ENCODE measurements around the gene NKG7. TPM values are rescaled to one million over a fixed set of nuclear protein-coding genes. Genes with fewer than 3 reads are reported as not detected.

NKG7 gene
- total RNA-seq, 3 donors from 2014 or later (not counting 1 experiment from before 2014, with no cell fraction given) = 2,907 to 3,894 (median 3,151) TPM

- H3K36me3 ChIP-seq (ENCODE audit: control insufficient read depth, insufficient read depth, low read length) = no peaks in the 10 kb centered on the region
- peaks cover 25 to 26% of the 10 kb centered on the region in 2 donors for H3K27me3 Mint-ChIP-seq (ENCODE audit: low read depth in 2 of 2)
- no peak overlapping the region for H3K27ac ChIP-seq (ENCODE audit: low read length)
- no peak for TF ChIP-seq CTCF (IDR thresholded peaks at IDR 0.05)
- peaks cover 15% of the 10 kb centered on the region for H3K27me3 ChIP-seq (ENCODE audit: control insufficient read depth, insufficient read depth, low read length)
- WGBS (ENCODE audit: insufficient coverage) = 89% methylated on average over 6 of the region's 6 CpGs
- no peak overlapping the region for H3K4me3 Mint-ChIP-seq
- DNase-seq = no peak
- no peak for ATAC-seq
- H3K9me3 Mint-ChIP-seq = no peaks in the 10 kb centered on the region
- peaks cover 19% of the 10 kb centered on the region for H3K4me1 ChIP-seq (ENCODE audit: control insufficient read depth, insufficient read depth, low read length)
- no peaks in the 10 kb centered on the region for H3K36me3 Mint-ChIP-seq
- intact Hi-C loops (cut with micrococcal nuclease) = no loop called here
- H3K4me1 Mint-ChIP-seq = peaks cover 9 to 17% of the 10 kb centered on the region in 2 donors
- no peaks in the 10 kb centered on the region for H3K9me3 ChIP-seq (ENCODE audit: control insufficient read depth, insufficient read depth, low read length)
- no peak overlapping the region for H3K4me3 ChIP-seq (ENCODE audit: low read length)
- no peak overlapping the region for H3K27ac Mint-ChIP-seq
These were observed 40.7 kb downstream of the NKG7 start for GRCh38 chr19:51331716-51332115.

GRCh38 chr19:51331193-51331592 is 41.3 kb downstream of the NKG7 start:
- no peak overlapping the region for H3K4me3 Mint-ChIP-seq
- ATAC-seq (no peak), DNase-seq (no peak)
- H3K9me3 Mint-ChIP-seq = no peaks in the 10 kb centered on the region
- H3K4me1 ChIP-seq (ENCODE audit: control insufficient read depth, insufficient read depth, low read length) = peaks cover 20% of the 10 kb centered on the region
- H3K36me3 ChIP-seq (ENCODE audit: control insufficient read depth, insufficient read depth, low read length) = no peaks in the 10 kb centered on the region
- no peaks in the 10 kb centered on the region for H3K9me3 ChIP-seq (ENCODE audit: control insufficient read depth, insufficient read depth, low read length)
- H3K36me3 Mint-ChIP-seq = no peaks in the 10 kb centered on the region
- H3K27me3 Mint-ChIP-seq (ENCODE audit: low read depth in 2 of 2) = peaks cover 26 to 28% of the 10 kb centered on the region in 2 donors
- no peak for TF ChIP-seq CTCF (IDR thresholded peaks at IDR 0.05)
- H3K4me3 ChIP-seq (ENCODE audit: low read length) = no peak overlapping the region
- H3K27me3 ChIP-seq (ENCODE audit: control insufficient read depth, insufficient read depth, low read length) = peaks cover 17% of the 10 kb centered on the region
- no peak overlapping the region for H3K27ac ChIP-seq (ENCODE audit: low read length)
- intact Hi-C loops (cut with micrococcal nuclease) = no loop called here
- no peak overlapping the region for H3K27ac Mint-ChIP-seq
- peaks cover 9 to 17% of the 10 kb centered on the region in 2 donors for H3K4me1 Mint-ChIP-seq
- 81% methylated on average over 3 of the region's 3 CpGs for WGBS (ENCODE audit: insufficient coverage)

GRCh38 chr19:51330366-51330765 is 42.1 kb downstream of the NKG7 start:
- Histone ChIP-seq H3K4me3 (ENCODE audit: low read length) (no peak overlapping the region), H3K9me3 (ENCODE audit: control insufficient read depth, insufficient read depth, low read length) (no peaks in the 10 kb centered on the region), H3K27me3 (ENCODE audit: control insufficient read depth, insufficient read depth, low read length) (peaks cover 20% of the 10 kb centered on the region), H3K27ac (ENCODE audit: low read length) (no peak overlapping the region), H3K36me3 (ENCODE audit: control insufficient read depth, insufficient read depth, low read length) (no peaks in the 10 kb centered on the region), H3K4me1 (ENCODE audit: control insufficient read depth, insufficient read depth, low read length) (peaks cover 20% of the 10 kb centered on the region)
- H3K4me3 Mint-ChIP-seq = no peak overlapping the region
- intact Hi-C loops (cut with micrococcal nuclease) = no loop called here
- peaks cover 9 to 22% of the 10 kb centered on the region in 2 donors for H3K4me1 Mint-ChIP-seq
- H3K27ac Mint-ChIP-seq = no peak overlapping the region
- H3K36me3 Mint-ChIP-seq = no peaks in the 10 kb centered on the region
- no peak for DNase-seq
- no peaks in the 10 kb centered on the region for H3K9me3 Mint-ChIP-seq
- H3K27me3 Mint-ChIP-seq (ENCODE audit: low read depth in 2 of 2) = peaks cover 26 to 33% of the 10 kb centered on the region in 2 donors
- ATAC-seq = no peak
- 97% methylated on average over 4 of the region's 4 CpGs for WGBS (ENCODE audit: insufficient coverage)
- no peak for TF ChIP-seq CTCF (IDR thresholded peaks at IDR 0.05)

- Histone ChIP-seq H3K4me1 (ENCODE audit: control insufficient read depth, insufficient read depth, low read length) (peaks cover 20% of the 10 kb centered on the region), H3K36me3 (ENCODE audit: control insufficient read depth, insufficient read depth, low read length) (no peaks in the 10 kb centered on the region), H3K27me3 (ENCODE audit: control insufficient read depth, insufficient read depth, low read length) (peaks cover 20% of the 10 kb centered on the region), H3K4me3 (ENCODE audit: low read length) (no peak overlapping the region), H3K9me3 (ENCODE audit: control insufficient read depth, insufficient read depth, low read length) (no peaks in the 10 kb centered on the region), H3K27ac (ENCODE audit: low read length) (no peak overlapping the region)
- no peak for DNase-seq
- Mint-ChIP-seq H3K27ac (no peak overlapping the region), H3K27me3 (ENCODE audit: low read depth in 2 of 2) (peaks cover 28 to 30% of the 10 kb centered on the region in 2 donors), H3K4me1 (peaks cover 9 to 22% of the 10 kb centered on the region in 2 donors), H3K4me3 (no peak overlapping the region), H3K36me3 (no peaks in the 10 kb centered on the region), H3K9me3 (no peaks in the 10 kb centered on the region)
- ATAC-seq = no peak
- TF ChIP-seq CTCF (IDR thresholded peaks at IDR 0.05) = no peak
- intact Hi-C loops (cut with micrococcal nuclease) = no loop called here
- 79% methylated on average over 5 of the region's 5 CpGs for WGBS (ENCODE audit: insufficient coverage)
These were observed 43.0 kb downstream of the NKG7 start for GRCh38 chr19:51329411-51329810.
